ENCODE measurements around the gene NCAPG2.

NCAPG2 gene

DNA sequence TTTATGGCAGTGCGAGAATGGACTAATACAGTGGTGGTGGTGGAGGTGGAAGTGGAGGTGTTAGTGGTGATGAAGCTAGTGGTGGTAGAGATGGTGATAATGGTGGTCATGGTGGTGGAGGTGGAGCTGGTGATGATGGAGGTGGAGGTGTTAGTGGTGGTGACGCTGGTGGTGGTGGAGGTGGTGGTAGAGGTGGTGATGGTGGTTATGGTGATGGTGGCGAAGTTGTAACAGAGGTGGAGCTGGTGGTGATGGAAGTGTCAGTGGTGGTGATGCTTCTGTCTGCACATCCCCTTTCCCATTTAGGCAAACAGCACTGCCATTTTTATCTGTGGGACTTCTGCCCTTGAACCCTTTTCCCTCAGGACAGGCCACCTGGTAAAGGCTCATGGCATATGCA, 109.5 kb downstream of the NCAPG2 start:
- DNase-seq (ENCODE audit: low read depth): no peak

DNA sequence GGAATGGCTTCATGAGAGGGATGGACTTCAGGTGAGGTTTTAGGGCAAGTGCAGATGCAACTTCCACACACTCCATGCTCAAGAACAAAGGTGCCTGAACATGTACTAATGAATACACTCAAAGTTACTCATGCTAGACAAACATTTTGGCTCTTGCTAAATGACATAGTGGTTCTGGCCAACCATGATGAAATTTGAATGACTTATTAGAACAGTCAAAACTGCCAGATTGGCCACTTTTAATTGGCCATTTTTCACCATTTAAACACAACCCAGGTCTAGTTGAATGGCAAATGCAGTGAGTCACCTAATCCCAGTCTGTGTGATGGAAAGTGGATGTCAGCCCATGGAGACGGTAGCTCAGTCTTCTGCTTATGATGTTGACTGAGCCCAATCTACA, 112.1 kb downstream of the NCAPG2 start:
- no peak for DNase-seq (ENCODE audit: low read depth)

DNA sequence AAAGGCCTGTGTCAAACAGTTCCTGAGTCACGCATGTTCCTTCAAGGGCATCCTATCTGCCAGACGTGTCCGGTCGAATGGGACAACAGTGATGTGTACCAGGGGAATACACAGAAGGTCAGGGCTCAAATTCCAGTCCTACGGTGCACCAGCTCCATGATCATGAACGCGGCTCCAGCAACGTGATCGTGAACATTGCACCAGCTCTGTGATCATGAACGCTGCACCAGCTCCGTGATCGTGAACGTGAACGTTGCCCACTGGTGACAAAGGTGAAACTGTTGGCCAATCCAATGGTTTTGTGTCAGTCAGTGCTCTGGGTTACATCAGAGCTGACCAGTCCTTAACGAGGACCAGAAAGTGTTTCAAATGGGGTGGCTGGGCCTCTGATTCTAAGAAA, 112.7 kb downstream of the NCAPG2 start:
- DNase-seq (ENCODE audit: low read depth): no peak

DNA sequence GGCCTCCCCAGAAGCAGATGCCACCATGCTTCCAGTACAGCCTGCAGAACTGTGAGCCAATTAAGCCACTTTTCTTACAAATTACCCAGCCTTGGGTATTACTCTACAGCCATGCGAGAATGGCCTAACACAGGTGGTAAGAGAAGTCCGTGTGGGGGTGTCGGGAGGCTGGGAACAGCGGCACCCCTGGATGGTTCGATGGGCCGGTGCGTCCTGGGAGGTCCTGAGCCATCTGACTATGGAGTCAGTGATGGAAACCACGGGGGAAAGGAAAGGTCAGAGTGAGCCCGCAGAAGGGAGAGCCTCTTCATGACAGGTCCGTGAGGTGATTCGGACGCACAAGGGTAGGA, 114.4 kb downstream of the NCAPG2 start:
- no peak for DNase-seq (ENCODE audit: low read depth)

DNA sequence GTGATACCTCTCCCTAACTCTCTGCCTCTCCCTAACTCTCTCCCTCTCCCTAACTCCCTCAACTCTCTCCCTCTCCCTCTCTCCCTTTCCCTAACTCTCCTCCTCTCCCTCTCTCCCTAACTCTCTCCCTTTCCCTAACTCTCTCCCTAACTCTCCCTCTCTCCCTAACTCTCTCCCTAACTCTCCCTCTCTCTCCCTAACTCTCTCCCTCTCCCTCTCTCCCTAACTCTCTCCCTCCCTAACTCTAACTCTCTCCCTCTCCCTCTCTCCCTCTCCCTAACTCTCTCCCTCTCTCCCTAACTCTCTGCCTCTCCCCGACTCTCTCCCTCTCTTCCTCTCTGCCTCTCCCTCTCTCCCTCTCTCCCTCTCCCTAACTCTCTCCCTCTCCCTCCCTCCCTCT, 115.0 kb downstream of the NCAPG2 start:
- DNase-seq (ENCODE audit: low read depth): no peak

DNA sequence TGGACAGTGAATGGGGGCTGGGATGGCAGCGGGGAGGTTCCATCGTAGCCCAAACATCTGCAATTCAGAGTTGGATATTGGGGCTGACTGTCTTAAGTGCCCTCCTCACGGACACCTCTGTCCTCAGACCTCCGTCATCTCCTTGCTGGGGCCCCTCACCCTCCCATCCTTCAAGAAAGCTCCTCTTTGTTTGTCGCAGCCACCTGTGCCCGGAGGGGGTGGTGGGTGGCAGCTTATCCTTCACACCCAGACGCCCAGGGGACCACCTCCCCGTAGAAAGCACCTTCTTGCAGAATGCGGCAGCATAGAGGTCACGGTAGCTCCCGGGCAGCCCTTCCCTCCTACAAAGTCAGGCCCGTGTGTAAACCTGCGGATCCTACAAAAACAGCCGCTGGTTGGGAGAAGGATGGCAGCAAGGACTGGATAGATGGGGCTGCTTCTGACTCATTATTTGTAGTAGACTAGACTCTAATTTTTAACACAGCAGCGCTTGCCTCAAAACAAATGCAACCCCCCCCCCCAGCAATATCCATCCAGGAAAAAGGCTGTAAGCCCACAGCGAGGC, 115.6 kb downstream of the NCAPG2 start:
- no peak for DNase-seq (ENCODE audit: low read depth)

DNA sequence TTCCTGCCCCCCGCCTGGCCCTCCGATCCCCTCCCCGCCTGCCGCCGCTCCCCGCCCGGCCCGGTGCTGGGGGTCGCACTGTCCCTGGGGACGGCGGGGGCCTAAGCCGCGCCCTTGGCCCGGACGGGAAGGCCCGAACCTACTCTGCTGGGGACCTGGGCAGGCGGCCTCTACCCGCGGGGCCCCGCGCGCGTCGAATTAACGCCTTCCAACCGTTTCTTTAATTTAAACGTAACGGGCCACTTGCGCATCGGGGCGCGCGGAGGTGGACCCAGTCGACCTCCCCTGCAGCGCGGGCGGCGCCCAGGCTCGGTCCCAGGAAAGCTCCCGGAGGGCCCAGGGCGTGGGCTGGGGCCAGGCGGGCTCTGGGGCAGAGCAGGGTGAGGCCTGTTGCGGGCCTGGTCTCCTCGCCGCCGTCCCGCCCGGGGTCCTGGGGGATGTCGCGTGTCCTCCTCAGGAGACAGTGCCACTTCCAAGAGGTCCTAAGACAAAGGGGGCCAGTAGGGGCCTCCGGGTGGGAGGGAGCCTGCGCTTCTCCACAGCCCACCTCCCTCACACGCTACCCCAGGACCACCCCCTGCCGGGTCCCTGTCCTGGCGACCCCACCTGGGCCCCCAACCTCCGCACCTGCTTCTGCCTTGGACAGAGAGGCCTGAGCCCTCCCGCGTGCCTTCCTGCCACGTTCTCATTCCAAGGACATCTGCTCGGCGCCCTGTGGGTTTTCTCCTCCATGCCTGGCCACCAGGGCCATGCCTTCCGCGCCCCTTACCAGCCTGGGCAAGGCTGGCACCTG, 116.3 kb downstream of the NCAPG2 start:
- DNase-seq (ENCODE audit: low read depth): no peak

DNA sequence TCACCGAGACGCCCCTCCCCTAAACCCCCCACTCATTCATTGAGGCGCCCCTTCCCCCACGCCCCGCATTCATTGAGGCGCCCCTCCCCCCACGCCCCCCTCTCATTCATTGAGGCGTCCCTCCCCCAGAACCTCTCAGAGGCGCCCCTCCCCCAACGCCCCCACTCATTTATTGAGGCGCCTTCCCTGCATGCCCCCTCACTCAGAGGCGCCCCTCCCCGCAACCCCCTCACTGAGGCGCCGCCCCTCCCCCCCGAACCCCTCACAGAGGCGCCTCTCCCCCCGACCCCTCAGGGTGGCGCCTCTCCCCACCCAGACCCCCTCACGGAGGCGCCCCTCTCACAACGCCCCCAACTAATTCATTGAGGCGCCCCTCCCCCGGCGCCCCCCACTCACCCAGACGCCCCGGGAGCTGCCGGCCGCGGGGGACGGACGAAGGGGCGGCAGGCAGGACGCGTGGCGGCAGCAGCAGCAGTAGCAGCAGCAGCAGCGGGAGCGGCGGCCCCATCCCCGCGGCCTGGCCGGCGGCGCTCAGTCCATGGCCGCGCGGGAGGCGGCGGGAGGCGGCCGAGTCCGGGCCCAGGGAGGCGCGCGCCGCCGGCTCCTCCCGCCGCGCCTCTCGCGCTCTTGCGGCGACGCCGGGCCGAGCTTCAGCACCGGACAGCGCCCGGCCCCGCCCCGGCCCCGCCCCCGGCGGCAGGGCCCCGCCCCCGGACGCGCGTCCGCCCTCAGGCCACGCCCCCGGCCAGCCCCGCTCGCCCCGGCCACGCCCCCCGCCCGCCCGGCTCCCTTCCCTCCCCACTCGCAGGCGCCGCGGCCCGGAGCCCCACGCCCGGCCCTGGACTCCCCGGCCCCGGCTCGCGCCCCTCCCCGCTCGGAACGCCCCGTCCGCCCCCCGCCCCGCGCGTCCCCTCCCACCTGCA, 117.2 kb downstream of the NCAPG2 start, which contains the start of gene PTPRN2:
Gene PTPRN2 (minus strand): TSS at position 662 of the 923 bp plus-strand sequence.
- DNase-seq (ENCODE audit: low read depth): peak; percentile 42

DNA sequence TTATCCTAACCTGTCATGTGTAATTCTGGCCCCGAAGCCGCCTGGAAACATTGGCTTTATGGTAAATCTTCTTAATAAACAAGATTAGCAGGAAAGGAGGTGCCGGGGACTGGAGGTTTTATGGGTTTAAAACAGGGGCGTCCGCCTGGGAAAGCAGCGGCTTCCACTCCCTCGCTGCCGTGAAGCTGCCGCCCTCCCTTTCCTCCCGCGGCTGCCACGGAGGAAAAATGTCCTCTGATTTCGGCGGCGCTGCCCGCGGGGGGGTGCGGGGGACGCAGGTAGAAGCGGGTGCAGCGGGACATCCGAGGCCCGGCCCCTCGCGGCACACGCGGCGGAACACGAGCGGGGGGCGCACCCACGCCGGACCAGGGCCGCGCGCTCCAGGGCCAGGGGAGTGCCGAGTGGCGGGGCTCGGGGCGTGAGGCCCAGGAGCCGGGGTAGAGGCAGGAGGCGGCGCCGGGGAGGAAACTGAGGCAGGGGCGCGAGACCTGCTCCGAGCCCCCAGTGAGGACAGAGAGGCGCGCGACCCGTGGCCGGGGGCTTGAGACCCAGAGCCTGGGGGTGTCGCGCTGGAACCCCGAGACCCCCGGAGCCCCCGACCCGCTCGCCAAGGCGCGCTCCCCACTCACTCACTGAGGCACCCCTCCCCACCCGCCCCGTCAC, 118.0 kb downstream of the NCAPG2 start:
- no peak for DNase-seq (ENCODE audit: low read depth)

DNA sequence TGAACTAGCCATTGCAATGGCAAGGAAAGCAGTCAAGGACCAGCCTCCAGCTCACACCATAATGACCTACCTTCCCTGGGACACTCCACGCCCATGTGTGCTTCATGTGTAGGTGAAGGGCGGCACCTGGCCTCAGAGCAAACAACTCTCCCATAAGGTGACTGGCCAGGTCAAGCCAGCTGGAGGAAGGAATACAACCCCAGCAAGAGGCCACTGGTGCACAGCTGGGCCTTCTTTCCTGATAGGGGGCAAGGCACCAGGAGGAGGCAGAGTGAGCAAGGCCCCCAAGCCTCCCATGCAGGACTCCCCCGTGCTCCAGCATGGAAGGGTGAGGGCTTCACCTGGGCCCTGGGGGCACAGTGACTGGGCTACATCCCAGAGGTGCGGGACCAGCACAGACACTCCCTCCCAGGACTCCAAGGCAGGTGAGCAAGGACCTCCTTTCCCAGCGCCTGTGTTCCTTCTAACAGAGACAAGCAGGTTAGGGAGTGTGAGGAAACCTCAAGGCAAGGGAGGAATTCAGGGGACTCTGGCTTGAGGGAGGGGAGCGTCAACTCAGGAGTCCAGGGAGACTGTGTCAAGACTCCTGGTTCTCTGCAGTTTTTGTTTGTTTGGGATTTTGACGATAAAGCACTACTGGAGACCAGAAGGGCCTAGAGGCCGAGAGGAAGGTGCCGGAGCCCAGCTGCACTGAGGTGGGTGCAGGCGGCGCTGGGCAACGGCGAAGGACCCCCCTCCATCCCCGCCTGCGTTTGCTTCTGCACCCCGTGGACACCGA, 118.7 kb downstream of the NCAPG2 start:
- no peak for DNase-seq (ENCODE audit: low read depth)

DNA sequence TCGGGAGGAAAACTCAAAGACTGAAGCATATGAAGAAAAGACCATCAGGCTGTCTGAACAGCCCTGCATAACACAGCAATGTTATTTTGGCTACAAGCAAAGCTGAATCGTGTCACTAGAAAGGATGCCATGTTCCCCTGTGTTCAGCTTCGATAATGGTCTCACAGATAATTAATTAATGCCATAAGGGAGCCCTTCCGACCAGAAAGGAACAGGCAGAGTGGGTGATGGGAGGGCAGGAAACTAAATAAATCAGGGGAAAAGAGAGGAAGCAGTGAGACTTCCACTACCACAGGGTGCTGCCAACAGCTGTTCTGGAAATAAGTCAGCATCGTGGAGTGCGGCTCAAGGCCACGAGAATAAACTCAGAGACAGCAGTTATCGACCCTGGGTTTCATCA, 120.2 kb downstream of the NCAPG2 start:
- DNase-seq (ENCODE audit: low read depth): no peak

DNA sequence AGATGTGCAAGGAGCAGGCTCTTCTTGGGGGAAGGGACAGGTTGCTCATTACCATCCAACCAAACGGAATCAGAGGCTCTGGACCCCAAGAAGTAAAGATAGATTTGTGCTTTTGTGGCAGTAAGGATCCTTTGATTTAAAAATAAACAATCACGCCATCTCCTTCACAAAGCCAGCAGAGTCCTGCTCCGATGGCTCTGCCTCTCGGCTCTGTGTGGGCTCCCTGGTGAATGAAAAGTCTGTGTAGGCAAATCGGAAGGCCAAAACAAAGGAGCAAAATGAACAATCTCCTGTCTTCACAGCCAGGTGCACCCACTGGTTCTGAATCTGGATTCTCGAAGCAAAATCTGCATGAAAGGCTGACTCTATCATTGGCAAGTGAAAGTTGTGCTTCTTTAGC, 120.8 kb downstream of the NCAPG2 start:
- no peak for DNase-seq (ENCODE audit: low read depth)

DNA sequence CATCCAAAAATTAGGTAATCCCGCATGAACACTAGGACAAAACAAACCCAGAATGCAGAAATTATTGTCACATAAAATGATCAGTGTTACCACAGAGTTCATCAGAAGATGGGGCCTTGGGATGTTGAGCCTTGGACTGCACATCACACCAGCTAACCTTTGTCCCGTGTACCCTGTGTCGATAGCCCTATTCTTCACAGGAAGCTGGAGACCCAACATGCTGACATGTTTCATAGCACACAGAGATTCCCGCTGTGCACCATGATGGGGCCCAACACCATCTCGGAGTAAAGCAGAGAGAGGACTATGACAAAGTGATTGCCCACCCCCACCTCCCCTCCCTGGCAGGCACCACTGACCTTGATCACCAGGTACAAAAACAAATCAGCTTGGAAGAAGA, 121.5 kb downstream of the NCAPG2 start:
- DNase-seq (ENCODE audit: low read depth): no peak

DNA sequence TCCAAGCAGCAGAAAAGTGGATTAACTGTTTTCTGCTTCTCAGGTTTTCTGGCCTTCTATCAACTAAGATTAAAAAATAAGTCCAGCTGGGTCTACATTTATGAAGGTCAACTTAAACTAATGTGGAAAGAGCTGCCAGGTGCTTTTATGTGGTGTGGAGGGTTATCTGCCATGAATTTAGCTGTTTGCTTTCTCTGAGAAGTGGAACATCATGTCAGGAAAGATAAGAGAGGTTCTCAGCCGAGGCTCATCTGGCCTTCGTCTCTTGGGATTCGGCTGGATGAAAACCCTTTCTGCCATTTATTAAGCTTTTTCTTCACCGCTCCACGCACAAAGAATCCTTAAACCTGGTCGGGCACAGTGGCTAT, 122.5 kb downstream of the NCAPG2 start:
- DNase-seq (ENCODE audit: low read depth): no peak

DNA sequence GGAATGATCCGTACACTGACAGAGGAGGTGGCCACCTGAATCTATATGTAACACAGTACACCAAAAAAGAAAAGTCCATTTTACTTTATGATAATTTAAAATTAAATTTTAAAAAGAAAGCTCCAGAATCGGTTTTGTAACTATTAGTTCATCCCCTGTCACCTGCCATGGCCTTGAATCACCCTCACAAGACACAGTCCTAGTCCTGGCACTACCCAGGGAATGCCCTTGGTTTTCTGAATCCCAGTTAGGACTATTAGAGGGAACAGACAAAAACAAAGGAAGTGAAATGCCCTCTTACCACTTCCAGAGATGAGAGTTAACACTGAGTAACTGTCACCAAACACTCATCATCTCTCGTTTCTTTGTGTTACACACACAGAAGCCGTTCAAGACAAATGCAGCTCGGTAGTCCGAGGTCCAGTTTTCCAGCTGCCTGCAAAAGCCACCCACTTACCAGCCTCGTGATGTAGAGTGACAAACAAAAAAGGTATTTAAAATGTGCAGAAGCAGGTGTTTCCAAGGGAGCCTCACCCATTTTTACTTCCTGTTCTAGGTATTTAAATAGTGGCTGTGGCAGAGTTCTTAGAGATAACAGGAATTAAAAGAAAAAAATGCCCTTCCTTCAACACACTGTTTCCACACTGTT, 123.0 kb downstream of the NCAPG2 start:
- DNase-seq (ENCODE audit: low read depth): no peak

All from activated T-helper 9 cell treated with anti-CD3 and anti-CD28 coated beads, Interleukin-2, amount 50 U/mL, for 16 hours (primary cell).